ENCODE data around the gene ARAP2. TPM values are rescaled to one million over a fixed set of nuclear protein-coding genes. Genes with fewer than 3 reads are reported as not detected.

The ARAP2 gene
- total RNA-seq, 1 donor from 2014 or later, result 0.93 TPM

DNA sequence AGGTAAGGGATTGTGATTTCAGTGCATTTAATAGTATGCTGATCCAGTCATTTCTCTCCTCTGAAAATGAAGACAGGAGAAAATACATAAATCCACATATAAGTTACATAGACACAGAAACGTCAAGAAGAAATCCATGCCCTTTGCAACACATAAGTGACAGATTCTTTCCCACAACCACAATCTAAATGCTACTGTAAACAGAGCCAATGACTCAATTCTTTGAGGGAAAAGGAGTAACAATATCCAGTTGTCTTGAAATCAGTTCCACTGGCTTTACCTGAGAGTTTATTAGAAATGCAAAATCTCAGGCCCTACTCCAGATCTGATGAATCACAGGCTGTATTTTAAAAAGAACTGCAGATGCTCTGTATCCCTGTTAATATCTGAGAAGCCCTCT lies 66.4 kb downstream of the ARAP2 start:
- H3K4me1 Mint-ChIP-seq, result no peaks in the 10 kb centered on the region

DNA sequence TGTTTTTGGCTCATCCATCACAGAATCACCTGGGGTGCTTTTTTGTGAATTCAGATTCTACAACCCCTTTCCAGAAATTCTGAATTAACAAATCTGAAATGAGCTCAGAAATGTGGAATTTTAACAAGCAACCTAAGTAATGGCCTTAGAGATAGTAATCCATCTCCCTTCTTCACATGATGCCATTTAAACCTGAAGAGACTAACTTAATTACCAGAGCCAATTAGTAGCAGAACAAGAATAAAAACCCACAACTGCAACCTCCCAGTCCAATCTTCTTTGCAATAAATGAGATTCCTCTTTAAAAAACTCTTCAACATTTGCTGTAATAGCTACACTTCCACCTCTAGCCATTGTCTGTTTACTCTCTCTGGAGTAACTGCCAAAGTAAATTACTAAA lies 69.7 kb downstream of the ARAP2 start:
- H3K4me1 Mint-ChIP-seq, result no peaks in the 10 kb centered on the region
- H3K27ac Mint-ChIP-seq (ENCODE audit: unreplicated experiment), result no peak overlapping the region
- H3K4me3 Mint-ChIP-seq, result no peak overlapping the region
- H3K27me3 Mint-ChIP-seq (ENCODE audit: low read depth), result no peaks in the 10 kb centered on the region
- DNase-seq (ENCODE audit: low read depth, low spot score), result no peak
- peaks cover 2% of the 10 kb centered on the region for H3K9me3 Mint-ChIP-seq
- no peaks in the 10 kb centered on the region for H3K36me3 Mint-ChIP-seq (ENCODE audit: low read depth)
- no peak for TF ChIP-seq CTCF (conservative IDR thresholded peaks at IDR 0.05)

More for the DNA sequence above, 66.4 kb downstream of the ARAP2 start:
- peaks cover 2% of the 10 kb centered on the region for H3K9me3 Mint-ChIP-seq
- DNase-seq (ENCODE audit: low read depth, low spot score), result no peak
- no peaks in the 10 kb centered on the region for H3K36me3 Mint-ChIP-seq (ENCODE audit: low read depth)
- TF ChIP-seq CTCF (conservative IDR thresholded peaks at IDR 0.05), result no peak
- H3K27ac Mint-ChIP-seq (ENCODE audit: unreplicated experiment), result no peak overlapping the region
- H3K27me3 Mint-ChIP-seq (ENCODE audit: low read depth), result no peaks in the 10 kb centered on the region
- no peak overlapping the region for H3K4me3 Mint-ChIP-seq

DNA sequence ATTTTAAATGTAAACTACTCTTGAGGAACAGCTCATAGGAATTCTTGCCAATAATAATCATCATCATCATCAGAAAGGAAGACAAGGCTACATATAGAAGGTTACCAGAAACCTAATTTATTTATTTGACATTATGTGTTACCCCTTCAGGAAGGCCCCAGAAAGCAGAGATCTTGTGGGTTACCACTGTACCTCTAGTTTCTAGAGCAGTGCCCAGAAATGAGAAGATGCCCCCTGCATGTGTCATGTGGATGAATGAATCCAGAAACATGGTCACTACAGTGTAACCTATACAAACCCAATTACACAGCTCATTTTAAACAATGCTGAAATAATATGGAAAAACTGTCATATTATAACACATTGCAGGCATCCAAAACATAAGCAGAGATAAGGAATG lies 70.4 kb downstream of the ARAP2 start:
- Mint-ChIP-seq H3K27me3 (ENCODE audit: low read depth) (no peaks in the 10 kb centered on the region), H3K36me3 (ENCODE audit: low read depth) (no peaks in the 10 kb centered on the region), H3K9me3 (peaks cover 2% of the 10 kb centered on the region), H3K4me1 (no peaks in the 10 kb centered on the region), H3K27ac (ENCODE audit: unreplicated experiment) (no peak overlapping the region), H3K4me3 (no peak overlapping the region)
- no peak for TF ChIP-seq CTCF (conservative IDR thresholded peaks at IDR 0.05)
- no peak for DNase-seq (ENCODE audit: low read depth, low spot score)

- Mint-ChIP-seq H3K4me1 (peaks cover 8% of the 10 kb centered on the region), H3K36me3 (ENCODE audit: low read depth) (no peaks in the 10 kb centered on the region), H3K27ac (ENCODE audit: unreplicated experiment) (no peak overlapping the region), H3K9me3 (peaks cover 2% of the 10 kb centered on the region), H3K27me3 (ENCODE audit: low read depth) (no peaks in the 10 kb centered on the region), H3K4me3 (no peak overlapping the region)
- DNase-seq (ENCODE audit: low read depth, low spot score), result no peak
- TF ChIP-seq CTCF (conservative IDR thresholded peaks at IDR 0.05), result no peak
These were observed 71.7 kb downstream of the ARAP2 start for GRCh38 chr4:36172656-36173055.

GRCh38 chr4:36168127-36168878 lies 76.0 kb downstream of the ARAP2 start:
- Mint-ChIP-seq H3K27me3 (ENCODE audit: low read depth) (no peaks in the 10 kb centered on the region), H3K36me3 (ENCODE audit: low read depth) (no peaks in the 10 kb centered on the region), H3K4me3 (no peak overlapping the region), H3K27ac (ENCODE audit: unreplicated experiment) (no peak overlapping the region), H3K9me3 (peaks cover 2% of the 10 kb centered on the region), H3K4me1 (peaks cover 17% of the 10 kb centered on the region)
- no peak for TF ChIP-seq CTCF (conservative IDR thresholded peaks at IDR 0.05)
- DNase-seq (ENCODE audit: low read depth, low spot score), result no peak
